ENCODE data around the gene SOST. TPM values are rescaled to one million over a fixed set of nuclear protein-coding genes. Genes with fewer than 3 reads are reported as not detected.

Gene SOST
- total RNA-seq, 1 experiment from 2014 or later = 0.07 TPM

DNA sequence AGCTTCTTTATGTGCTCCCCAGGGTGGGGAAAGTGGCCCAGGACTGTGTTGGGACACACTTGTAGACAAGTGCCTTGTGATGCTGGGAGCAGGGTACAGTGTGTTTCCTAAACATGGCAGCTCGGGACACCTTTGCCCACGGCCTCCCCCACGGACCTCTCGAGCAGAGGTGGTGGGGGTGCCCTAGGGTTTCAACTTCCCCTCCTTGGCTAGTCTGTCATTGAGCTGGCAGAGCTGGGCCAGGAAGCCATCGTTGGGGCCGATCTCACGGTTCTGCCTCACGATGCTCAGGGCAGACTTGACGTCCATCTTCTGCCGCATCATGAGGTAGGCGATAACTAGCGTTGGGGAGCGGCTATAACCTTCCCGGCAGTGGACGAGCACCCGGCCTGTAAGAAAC, 10.8 kb upstream of the SOST start (continued):
- TF ChIP-seq, protein P1, sequence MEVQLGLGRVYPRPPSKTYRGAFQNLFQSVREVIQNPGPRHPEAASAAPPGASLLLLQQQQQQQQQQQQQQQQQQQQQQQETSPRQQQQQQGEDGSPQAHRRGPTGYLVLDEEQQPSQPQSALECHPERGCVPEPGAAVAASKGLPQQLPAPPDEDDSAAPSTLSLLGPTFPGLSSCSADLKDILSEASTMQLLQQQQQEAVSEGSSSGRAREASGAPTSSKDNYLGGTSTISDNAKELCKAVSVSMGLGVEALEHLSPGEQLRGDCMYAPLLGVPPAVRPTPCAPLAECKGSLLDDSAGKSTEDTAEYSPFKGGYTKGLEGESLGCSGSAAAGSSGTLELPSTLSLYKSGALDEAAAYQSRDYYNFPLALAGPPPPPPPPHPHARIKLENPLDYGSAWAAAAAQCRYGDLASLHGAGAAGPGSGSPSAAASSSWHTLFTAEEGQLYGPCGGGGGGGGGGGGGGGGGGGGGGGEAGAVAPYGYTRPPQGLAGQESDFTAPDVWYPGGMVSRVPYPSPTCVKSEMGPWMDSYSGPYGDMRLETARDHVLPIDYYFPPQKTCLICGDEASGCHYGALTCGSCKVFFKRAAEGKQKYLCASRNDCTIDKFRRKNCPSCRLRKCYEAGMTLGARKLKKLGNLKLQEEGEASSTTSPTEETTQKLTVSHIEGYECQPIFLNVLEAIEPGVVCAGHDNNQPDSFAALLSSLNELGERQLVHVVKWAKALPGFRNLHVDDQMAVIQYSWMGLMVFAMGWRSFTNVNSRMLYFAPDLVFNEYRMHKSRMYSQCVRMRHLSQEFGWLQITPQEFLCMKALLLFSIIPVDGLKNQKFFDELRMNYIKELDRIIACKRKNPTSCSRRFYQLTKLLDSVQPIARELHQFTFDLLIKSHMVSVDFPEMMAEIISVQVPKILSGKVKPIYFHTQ (CRISPR knock-in tag; IDR thresholded peaks at IDR 0.05) = no peak
- TF ChIP-seq MYBL2 (CRISPR knock-in tag; IDR thresholded peaks at IDR 0.05) = no peak
- TF ChIP-seq NR3C1 (CRISPR knock-in tag; conservative IDR thresholded peaks at IDR 0.05; ENCODE audit: low read depth) = no peak
- TF ChIP-seq ZNF423 (CRISPR knock-in tag; IDR thresholded peaks at IDR 0.05) = no peak
- TF ChIP-seq ZSCAN18 (CRISPR knock-in tag; IDR thresholded peaks at IDR 0.05) = no peak
- no peak for TF ChIP-seq STAT6 (CRISPR knock-in tag; conservative IDR thresholded peaks at IDR 0.05; ENCODE audit: low read depth)
- TF ChIP-seq, protein P2, sequence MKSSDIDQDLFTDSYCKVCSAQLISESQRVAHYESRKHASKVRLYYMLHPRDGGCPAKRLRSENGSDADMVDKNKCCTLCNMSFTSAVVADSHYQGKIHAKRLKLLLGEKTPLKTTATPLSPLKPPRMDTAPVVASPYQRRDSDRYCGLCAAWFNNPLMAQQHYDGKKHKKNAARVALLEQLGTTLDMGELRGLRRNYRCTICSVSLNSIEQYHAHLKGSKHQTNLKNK (CRISPR knock-in tag; IDR thresholded peaks at IDR 0.05) = no peak

GRCh38 chr17:43768943-43769342, 10.4 kb upstream of the SOST start:
- no peak for ATAC-seq
- no peak overlapping the region for H3K27ac Mint-ChIP-seq
- no peak for DNase-seq (ENCODE audit: low spot score)
- POLR2A ChIA-PET = no interaction called here
- CTCF ChIA-PET = interaction anchor here (5.7 kb wide), 1 partner anchor 78 kb away, joined by 41 read pairs; the partner anchor contains the start of gene CD300LG
- no peaks in the 10 kb centered on the region for H3K9me3 Mint-ChIP-seq
- H3K4me1 Mint-ChIP-seq = peaks cover 2% of the 10 kb centered on the region; the same call in 1 of the 2 replicates
- H3K27me3 Mint-ChIP-seq (ENCODE audit: low read depth) = no peaks in the 10 kb centered on the region
- no peak overlapping the region for H3K4me3 Mint-ChIP-seq
- peaks cover 40% of the 10 kb centered on the region for H3K36me3 Mint-ChIP-seq
- TF ChIP-seq, protein P3, sequence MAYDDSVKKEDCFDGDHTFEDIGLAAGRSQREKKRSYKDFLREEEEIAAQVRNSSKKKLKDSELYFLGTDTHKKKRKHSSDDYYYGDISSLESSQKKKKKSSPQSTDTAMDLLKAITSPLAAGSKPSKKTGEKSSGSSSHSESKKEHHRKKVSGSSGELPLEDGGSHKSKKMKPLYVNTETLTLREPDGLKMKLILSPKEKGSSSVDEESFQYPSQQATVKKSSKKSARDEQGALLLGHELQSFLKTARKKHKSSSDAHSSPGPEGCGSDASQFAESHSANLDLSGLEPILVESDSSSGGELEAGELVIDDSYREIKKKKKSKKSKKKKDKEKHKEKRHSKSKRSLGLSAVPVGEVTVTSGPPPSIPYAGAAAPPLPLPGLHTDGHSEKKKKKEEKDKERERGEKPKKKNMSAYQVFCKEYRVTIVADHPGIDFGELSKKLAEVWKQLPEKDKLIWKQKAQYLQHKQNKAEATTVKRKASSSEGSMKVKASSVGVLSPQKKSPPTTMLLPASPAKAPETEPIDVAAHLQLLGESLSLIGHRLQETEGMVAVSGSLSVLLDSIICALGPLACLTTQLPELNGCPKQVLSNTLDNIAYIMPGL (CRISPR knock-in tag; IDR thresholded peaks at IDR 0.05) = no peak
- TF ChIP-seq NR2C2 (CRISPR knock-in tag; IDR thresholded peaks at IDR 0.05) (no peak), ZNF396 (CRISPR knock-in tag; IDR thresholded peaks at IDR 0.05; ENCODE audit: borderline replicate concordance) (no peak), KAT7 (CRISPR knock-in tag; IDR thresholded peaks at IDR 0.05; ENCODE audit: borderline replicate concordance) (no peak), ATF1 (CRISPR knock-in tag; IDR thresholded peaks at IDR 0.05) (no peak), FOXJ3 (CRISPR knock-in tag; IDR thresholded peaks at IDR 0.05; ENCODE audit: borderline replicate concordance) (no peak), ZNF512 (CRISPR knock-in tag; IDR thresholded peaks at IDR 0.05; ENCODE audit: borderline replicate concordance) (no peak), OVOL2 (CRISPR knock-in tag; IDR thresholded peaks at IDR 0.05; ENCODE audit: borderline replicate concordance) (no peak), ZSCAN18 (CRISPR knock-in tag; IDR thresholded peaks at IDR 0.05) (no peak), FOXP1 (CRISPR knock-in tag; IDR thresholded peaks at IDR 0.05; ENCODE audit: borderline replicate concordance) (no peak), JAZF1 (CRISPR knock-in tag; IDR thresholded peaks at IDR 0.05) (no peak), CTCF (IDR thresholded peaks at IDR 0.05) (no peak), GRHL2 (CRISPR knock-in tag; IDR thresholded peaks at IDR 0.05; ENCODE audit: insufficient replicate concordance, severe bottlenecking) (no peak), ZNF423 (CRISPR knock-in tag; IDR thresholded peaks at IDR 0.05) (no peak), IRF2 (CRISPR knock-in tag; IDR thresholded peaks at IDR 0.05; ENCODE audit: borderline replicate concordance, low read depth) (no peak)

Measured in WTC11 (cell line).